DOHH2 (cell line): ENCODE results near the gene SMIM36.

Source experiments
- CTCF ChIP-seq: fragments of 200-600 bp; sonication (generic); IDR thresholded peaks from one replicate; pipeline ENCODE4 v1.5.1; 2014; ENCODE audit warnings: antibody characterized with exemption, mild to moderate bottlenecking, low read depth, low read length; ENCODE audit not compliant: poor library complexity, severe bottlenecking
- EZH2phosphoT487 ChIP-seq: fragments of 200-600 bp; sonication (generic); IDR thresholded peaks from 2 replicates; pipeline ENCODE4 v1.6.1; 2017; ENCODE audit warnings: borderline replicate concordance, mild to moderate bottlenecking, antibody characterized with exemption, low read length, moderate library complexity, mixed read lengths

- TF ChIP-seq CTCF = no peak
- TF ChIP-seq EZH2phosphoT487 = no peak
These were observed 32.3 kb downstream of the SMIM36 start for GRCh38 chr17:55478971-55479370.
